ACHN (cell line): ENCODE results near the gene COPA.

ENCODE experiments used
- DNase-seq: peaks from one replicate; pipeline ENCODE4 v3.0.0-alpha.2; 2015
- in situ Hi-C: cut with HindIII; loops from 2 replicates; pipeline ENCODE4 v1.10.0; 2017; ENCODE audit warnings: low sequenced_read_pairs, low pct_ligation_motif_present, low pct_unique_long_range_greater_than_20kb

COPA gene

GRCh38 chr1:160251687-160252526 is 91.1 kb downstream of the COPA start:
- in situ Hi-C loops: no loop called here
- DNase-seq: peak; percentile 76

GRCh38 chr1:160251011-160251410 is 92.0 kb downstream of the COPA start:
- in situ Hi-C loops: no loop called here
- no peak for DNase-seq

GRCh38 chr1:160247053-160247452 is 96.0 kb downstream of the COPA start:
- in situ Hi-C loops: no loop called here

GRCh38 chr1:160245434-160245833 is 97.6 kb downstream of the COPA start:
- in situ Hi-C loops: no loop called here
- DNase-seq: no peak

More at GRCh38 chr1:160247053-160247452, 96.0 kb downstream of the COPA start:
- DNase-seq: no peak

GRCh38 chr1:160244209-160244608 is 98.8 kb downstream of the COPA start:
- in situ Hi-C loops: no loop called here
- no peak for DNase-seq

- no peak for DNase-seq
- in situ Hi-C loops: no loop called here
These were observed 99.3 kb downstream of the COPA start for GRCh38 chr1:160243767-160244166.

GRCh38 chr1:160239582-160240299 is 103.3 kb downstream of the COPA start:
- no peak for DNase-seq
- in situ Hi-C loops: no loop called here
